GM10248 (cell line): ENCODE data around the gene ANXA5.
"Not testable (repeated sequence)": the region's sequence is repeated elsewhere in the genome, so short reads cannot be mapped to it uniquely, and the experiment has no call there.

Experiments used
- CTCF ChIA-PET: fragments of 300-600 bp; sonication (Branson Sonifier 250); formaldehyde crosslinking; extraction: SDS; loops from one replicate; lab custom pipeline; 2021; ENCODE audit warnings: antibody characterized with exemption; lab: Yijun Ruan, JAX
- POLR2A ChIA-PET: fragments of 350-650 bp; sonication (Branson Sonifier 250); formaldehyde crosslinking; extraction: SDS; loops from one replicate; lab custom pipeline; 2020; ENCODE audit warnings: antibody characterized with exemption; lab: Yijun Ruan, JAX
- DNase-seq: peaks from one replicate; pipeline ENCODE4 v3.0.0; 2012; ENCODE audit errors: extremely low spot score
- TF ChIP-seq, protein P1 (sequence below): IDR thresholded peaks from 2 replicates; pipeline ENCODE4 v1.5.1; 2012; ENCODE audit warnings: mild to moderate bottlenecking, low read depth; ENCODE audit errors: extremely low read depth, missing control alignments, control extremely low read depth

The ANXA5 gene

DNA sequence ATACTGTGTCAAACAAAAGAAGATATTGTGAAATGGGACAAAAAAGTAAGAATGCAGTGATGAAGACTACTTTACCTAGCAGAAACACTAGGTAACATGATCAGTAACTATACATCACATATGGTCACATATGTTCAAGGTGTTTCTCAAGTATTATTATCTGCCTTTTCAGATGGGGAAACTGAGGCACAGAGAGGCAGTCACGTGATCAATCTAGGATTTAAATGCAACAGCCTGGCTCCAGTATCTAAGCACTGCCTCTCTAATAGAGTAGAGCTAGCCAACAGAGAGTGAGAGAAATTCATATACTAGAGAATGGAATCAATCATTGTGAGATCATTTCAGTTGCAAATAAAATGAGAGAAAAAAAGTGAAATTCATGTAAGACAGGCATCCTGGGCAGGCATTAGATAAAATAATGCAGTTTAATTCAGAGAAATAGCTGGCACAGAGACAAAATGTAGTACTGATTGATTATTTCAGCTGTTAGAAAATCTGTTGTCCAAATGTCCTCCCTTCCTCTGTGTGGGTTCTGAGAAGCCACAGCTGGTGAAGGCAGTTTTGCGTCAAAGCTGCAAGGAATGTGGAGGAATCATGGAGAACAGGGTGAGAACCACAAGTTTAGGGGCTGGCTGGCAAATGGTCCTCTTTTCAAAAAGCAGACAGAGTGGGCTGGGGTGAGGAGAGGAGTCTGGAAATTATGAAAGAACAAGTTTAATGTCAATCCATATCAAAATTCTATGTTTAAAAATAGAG lies 42.2 kb upstream of the ANXA5 start:
- CTCF ChIA-PET = interaction anchor here (0.7 to 3.5 kb wide), 4 partner anchors 11 to 368 kb away, joined by 3 to 13 read pairs (median 3); no protein-coding TSS in a partner anchor
- TF ChIP-seq, protein P1, sequence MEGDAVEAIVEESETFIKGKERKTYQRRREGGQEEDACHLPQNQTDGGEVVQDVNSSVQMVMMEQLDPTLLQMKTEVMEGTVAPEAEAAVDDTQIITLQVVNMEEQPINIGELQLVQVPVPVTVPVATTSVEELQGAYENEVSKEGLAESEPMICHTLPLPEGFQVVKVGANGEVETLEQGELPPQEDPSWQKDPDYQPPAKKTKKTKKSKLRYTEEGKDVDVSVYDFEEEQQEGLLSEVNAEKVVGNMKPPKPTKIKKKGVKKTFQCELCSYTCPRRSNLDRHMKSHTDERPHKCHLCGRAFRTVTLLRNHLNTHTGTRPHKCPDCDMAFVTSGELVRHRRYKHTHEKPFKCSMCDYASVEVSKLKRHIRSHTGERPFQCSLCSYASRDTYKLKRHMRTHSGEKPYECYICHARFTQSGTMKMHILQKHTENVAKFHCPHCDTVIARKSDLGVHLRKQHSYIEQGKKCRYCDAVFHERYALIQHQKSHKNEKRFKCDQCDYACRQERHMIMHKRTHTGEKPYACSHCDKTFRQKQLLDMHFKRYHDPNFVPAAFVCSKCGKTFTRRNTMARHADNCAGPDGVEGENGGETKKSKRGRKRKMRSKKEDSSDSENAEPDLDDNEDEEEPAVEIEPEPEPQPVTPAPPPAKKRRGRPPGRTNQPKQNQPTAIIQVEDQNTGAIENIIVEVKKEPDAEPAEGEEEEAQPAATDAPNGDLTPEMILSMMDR = no peak
- DNase-seq = no peak
- POLR2A ChIA-PET = no interaction called here

DNA sequence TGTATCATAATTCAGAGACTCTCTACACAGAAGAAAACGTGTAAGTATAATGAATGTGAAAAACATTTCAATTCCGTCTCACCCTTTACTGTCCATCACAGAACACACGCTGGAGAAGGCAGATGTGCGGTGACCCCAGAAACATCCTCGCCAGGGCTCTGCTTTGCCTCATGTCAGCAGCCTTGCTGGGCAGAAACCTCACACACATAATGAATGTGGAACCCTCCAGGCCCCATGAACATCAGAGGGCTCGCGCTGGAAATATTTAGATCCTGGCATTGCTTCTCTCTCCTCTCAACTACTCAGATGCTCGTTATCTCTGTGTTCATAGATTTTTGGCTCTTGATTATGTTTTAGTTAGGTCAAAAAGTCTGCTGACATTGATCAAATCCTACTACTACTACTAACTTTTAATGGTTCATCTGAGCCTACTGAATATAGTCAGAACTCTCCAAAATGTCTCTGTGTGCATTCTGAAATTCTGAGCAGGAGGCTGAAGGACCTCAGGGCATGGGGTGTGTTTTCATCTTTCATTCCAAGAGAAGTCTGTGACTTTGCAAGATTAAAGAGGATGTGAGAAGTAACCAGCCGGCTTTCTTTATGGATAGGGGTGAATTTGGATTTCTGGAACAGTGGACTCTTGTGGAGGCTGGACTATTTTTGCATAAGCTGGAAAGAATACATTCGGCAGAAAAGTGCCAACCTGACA lies 41.2 kb upstream of the ANXA5 start:
- ChIA-PET CTCF (interaction anchor here (0.6 to 3.5 kb wide), 4 partner anchors 12 to 367 kb away, joined by 3 to 21 read pairs (median 10); no protein-coding TSS in a partner anchor), POLR2A (no interaction called here)
- DNase-seq = no peak
- TF ChIP-seq, protein P1 = no peak

DNA sequence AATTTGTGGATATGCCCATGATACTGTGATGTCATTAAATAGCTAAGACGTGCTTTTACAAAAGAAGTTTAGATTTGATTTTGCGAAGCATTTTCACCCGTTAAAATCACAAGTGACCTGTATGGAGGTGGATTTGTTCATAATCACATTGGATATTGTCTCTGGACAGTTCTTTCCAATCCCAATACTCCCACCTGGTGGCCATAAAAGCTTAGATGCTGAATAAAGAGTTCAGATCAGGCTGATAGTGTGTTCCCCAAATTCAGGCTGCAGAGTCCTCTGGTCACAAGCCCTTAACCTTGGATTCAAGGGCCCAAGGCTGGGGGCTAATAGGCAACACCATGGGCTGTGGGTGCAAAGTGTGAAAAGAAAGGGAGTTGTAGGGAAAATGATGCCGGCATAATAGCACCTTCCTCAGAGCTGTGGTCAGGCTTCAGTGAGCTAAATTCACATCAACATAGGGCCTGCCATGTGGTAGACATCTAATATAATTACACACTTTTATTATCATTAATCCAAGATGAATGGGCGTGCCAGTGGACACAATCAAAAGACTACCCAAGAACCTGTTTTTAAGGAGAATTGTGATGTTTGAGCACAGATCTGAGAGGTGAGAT lies 40.1 kb upstream of the ANXA5 start:
- peak; percentile 26 for DNase-seq
- ChIA-PET POLR2A (no interaction called here), CTCF (interaction anchor here (0.9 to 3.5 kb wide), 6 partner anchors 11 to 366 kb away, joined by 3 to 21 read pairs (median 6); no protein-coding TSS in a partner anchor)
- TF ChIP-seq, protein P1 = peak; percentile 9

DNA sequence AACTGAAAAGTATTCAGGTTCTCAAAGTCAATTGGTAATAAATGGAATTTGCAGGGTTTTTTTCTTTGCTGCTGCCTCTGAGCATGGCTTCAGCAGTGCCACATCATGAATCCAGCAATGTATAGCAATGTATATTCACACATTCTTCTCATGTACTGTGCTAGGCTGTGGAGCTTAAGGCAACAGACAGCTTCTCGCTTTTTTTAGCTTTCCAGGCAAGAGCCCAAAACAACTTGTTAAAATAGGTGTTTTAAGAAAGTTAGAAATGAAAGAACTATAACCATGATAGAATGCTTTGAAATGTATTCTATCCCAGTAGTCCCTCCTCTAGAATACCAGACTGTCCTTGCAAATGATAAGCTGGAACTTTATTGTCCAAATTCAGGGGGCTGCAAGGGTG lies 37.8 kb upstream of the ANXA5 start:
- TF ChIP-seq, protein P1 = no peak
- CTCF ChIA-PET = interaction anchor here (1.0 to 3.4 kb wide), 5 partner anchors 8 to 273 kb away, joined by 3 to 21 read pairs (median 5); partner anchors contain the start of gene ANXA5
- DNase-seq = no peak
- POLR2A ChIA-PET = no interaction called here

DNA sequence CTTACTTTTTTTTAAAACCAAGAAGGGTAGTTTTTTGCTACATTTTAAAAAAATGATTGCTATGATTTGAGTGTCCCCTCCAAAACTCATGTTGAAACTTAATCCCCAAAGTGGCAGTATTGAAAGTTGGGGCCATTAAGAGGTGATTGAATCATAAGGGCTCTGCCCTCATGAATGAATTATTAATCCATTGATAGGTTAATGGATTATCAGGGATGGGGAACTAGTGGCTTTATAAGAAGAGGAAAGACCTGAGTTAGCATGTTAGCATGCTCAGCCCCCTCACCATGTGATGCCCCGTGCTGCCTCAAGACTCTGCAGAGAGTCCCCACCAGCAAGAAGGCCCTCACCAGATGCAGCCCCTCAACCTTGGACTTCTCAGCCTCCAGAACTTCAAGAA lies 37.2 kb upstream of the ANXA5 start:
- TF ChIP-seq, protein P1 = no peak
- POLR2A ChIA-PET = no interaction called here
- CTCF ChIA-PET = interaction anchor here (1.1 kb wide), 1 partner anchor 49 kb away, joined by 3 read pairs; no protein-coding TSS in a partner anchor
- no peak for DNase-seq

DNA sequence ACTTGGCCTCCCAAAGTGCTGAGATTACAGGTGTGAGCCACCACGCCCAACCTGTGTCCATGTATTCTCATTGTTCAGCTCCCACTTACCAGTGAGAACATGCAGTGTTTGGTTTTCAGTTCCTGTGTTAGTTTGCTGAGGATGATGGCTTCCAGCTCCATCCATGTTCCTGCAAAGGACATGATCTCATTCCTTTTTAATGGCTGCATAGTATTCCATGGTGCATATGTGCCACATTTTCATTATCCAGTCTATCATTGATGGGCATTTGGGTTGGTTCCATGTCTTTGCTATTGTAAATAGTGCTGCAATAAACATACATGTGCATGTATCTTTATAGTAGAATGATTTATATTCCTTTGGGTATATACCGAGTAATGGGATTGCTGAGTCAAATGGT lies 33.0 kb upstream of the ANXA5 start:
- CTCF ChIA-PET, POLR2A ChIA-PET, DNase-seq: not testable (repeated sequence)
